CD4-positive, alpha-beta T cell treated with Interleukin-21 for 1 hour (primary cell): ENCODE data around the gene PTPRT.

Source experiments
- DNase-seq: peaks from one replicate; pipeline ENCODE4 v3.0.0-alpha.2; 2020

PTPRT gene

DNA sequence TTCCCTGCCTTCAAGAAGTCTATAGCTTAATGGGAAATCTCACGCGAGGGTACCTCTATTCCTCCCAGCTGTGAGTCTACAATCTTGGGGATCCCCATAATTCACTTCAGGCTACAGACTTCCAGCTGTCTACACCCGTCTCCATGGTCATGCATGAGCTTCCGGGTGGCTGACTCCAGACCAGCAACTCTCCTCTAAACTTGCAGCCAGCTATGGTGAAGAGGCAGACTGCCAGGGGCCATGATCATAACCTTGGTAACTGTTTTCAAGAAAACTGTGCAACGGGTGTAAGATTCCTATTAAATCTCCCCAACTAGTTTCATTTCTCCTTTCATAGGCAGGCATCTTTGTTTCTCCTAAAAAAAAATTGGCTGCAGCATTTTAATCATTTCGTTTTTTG is 1037.1 kb downstream of the PTPRT start:
- no peak for DNase-seq

DNA sequence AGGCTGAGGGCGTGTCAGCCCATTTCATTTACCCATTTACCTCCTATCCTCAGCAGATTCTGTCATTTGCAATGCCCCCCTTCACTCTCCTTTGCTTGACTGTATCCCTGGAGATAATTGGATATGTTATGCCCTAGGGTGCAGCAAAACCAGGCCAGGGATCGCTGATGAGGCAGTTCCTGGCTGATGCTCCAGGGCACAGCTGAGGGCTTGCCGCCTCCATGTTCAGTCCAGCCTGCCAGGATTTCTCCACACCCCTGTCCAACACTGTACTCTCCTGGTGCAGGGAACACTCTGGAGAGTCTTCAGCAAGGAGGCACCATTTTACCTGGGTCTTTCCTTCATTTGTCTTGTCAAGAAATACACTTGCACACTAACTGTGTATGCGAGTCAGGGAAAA is 1039.5 kb downstream of the PTPRT start:
- no peak for DNase-seq

DNA sequence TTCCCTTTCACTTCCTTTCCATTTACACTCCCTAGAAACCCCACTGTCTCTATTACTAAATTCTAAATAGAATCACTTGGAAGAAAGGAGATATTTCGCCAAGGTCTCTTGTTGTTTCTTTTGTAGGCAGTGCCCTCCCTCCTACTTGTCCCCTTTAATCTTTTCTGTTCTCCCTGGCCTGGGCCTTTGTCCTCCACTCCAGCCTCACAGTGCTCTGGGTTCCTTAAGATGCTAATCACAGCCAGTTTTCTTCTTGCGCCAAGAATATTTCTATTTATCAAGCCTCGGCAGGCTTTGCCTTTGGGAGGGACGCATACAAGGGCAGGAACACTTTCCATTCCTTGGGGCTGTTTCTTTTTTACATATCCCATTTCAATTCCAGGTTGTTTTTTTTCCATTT is 1051.0 kb downstream of the PTPRT start:
- DNase-seq = no peak

DNA sequence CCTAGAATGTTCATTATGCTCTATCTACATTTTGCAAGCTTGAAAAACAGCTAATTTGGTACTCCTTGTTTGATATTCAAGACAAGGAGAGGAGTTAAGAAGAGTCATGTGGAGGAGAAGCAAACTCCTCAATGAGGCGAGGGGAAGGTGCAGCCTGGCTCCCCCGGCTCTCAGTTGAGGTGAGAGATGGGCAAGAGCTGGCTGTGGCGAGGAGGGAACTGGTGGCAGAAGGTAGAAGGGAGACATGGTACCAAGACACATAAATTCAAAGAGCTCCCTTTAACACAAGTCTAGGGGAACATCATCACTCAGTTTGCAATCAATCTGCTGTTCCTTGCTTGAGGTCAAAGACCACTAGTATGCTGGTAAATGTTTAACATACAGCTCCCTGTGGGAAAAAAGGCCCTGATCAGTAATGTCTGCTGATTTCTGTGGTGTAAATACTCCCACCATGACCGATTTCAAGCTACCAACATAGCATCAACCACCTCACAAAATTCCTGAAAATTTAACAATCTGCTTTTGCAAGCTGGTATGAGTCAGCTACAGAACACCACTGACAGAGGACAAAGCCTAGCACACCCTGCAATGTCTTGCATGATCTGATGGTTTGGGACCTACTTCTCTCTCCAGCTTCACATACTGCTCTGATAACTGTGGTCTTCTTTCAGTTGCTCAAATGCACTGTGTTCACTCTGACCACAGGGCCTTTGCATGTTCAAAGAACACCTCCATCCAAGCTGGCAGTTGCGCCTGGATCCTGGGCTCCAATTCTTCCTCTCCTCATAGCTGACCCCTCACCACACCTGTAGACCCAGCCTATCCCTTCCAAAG is 1055.2 kb downstream of the PTPRT start:
- no peak for DNase-seq

DNA sequence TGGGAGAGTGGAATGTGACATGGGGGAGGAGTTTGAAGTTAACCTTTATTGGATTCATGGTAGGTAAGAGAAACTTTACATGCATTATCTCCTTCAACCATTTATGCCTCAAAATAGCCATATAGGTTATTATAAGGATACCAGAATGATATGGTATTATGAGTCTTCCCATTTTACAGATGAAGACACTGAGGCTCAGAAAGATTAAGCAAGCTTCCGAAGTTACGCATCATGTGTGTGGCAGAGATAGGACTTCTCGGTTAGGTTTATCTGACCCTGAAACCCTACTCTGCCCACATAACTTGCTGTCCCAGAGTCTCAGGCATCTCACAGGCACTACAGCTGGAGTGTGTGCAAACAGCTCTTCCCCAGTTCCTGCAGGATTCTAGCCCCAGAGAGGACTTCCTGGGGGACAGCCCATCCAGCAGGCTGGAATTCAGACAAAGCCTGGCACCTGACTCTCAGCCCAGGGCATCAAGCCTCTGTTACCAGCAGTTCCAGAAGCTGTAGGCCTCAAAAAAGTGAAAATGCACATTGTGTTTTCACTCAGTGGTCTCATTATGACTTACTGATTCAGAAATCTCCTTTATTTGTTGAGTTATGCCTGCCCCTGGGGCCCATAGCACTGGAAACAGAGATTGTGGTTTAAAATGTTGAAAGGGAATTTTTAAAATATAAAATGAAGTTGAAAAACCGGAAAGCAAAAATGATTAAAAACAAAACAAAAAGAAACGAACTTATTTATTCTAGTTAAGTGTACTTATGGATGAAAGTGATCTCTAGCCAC is 1058.7 kb downstream of the PTPRT start:
- no peak for DNase-seq

DNA sequence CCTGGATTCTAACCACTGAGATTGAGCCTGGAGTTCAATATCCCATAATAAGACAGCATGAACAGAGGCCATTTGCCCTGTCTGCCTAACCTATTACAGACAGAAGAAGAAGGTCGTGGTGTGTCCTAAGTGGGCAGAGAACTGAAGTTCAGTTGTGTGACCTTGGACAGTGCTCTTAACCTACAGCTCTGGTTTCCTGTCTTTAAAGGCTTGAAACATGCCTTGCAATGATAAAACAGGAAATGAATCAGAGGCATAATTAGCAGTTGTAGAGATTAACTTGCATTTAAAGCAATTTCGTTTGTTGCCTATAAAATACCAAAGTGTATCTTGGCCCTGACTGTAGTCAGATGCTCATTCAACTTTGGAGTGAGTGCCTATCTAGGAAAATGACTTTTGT is 1064.3 kb downstream of the PTPRT start:
- no peak for DNase-seq

DNA sequence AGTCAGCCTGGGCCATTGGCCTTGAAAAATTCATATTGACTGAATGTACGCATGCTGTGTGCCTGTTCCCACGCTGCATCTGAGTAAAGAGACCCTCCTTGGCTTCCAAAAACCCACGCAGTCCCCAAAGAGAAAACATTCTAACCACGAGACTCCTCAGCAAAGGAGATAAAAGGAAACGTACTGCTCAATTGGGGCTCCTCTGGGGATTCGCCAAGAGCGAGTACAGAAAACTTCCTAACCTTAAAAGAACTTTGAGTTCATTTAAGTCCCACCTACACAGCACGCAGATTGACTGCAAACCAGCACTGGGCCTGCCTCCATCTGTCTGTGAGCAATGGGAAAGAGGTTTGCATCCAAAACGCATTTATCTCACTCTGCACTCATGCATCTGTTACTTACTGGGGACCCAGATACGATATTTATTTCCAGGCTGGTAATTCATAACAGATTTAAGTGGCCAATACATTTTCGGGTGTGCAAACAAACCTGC is 1065.7 kb downstream of the PTPRT start:
- DNase-seq = no peak

DNA sequence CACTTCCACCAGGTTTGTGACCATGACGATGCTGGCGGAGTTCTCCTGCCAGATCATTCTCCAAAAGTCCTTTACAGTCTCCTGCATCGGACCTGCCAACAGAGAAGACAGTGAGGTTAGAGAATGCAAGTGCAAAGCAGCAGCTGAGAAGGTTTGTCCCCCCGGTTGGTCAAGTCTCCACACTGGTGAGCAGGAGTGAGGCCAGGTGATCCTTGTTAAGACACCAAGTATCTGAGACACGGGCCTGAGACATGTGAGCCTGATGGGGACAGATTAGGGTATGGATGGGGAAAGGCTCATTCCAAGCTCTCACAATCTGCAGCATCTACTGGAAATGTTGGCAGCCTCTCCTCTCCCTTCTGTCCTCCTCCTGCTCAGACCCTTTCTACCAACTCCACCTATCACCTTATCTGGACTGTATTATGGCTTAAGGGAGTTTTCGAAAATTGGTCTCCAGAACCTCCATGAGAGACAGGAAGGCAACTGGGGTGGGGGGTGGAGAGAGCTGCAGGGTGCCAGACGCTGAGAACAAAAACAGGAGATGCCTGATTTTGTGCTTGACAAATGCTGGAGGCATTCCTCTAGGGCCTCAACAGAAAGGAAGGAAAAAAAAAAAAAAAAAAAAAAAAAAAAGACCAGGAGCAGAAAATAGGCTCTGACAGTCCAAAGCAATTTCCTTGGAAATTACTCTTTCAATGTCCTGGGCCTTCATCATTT is 1071.1 kb downstream of the PTPRT start:
- DNase-seq = no peak

DNA sequence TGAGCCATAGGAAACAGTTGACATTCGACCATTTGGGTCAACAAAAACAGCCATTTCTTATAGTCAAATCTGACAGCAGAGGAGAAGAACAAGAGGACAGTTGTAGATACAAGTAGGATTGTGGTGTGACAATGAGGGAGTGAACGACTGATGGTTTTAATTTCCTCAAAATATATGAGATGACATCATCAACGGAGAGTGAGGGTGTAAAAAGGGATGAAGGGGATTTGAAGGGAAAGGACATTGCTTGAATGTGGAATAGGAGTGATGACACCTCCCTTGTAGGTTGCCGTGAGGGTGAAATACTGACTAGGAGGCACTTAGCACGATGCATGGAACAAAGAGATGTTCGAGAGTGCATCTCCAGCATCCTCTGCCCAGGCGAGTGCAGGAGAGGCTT is 1071.7 kb downstream of the PTPRT start:
- DNase-seq = no peak

DNA sequence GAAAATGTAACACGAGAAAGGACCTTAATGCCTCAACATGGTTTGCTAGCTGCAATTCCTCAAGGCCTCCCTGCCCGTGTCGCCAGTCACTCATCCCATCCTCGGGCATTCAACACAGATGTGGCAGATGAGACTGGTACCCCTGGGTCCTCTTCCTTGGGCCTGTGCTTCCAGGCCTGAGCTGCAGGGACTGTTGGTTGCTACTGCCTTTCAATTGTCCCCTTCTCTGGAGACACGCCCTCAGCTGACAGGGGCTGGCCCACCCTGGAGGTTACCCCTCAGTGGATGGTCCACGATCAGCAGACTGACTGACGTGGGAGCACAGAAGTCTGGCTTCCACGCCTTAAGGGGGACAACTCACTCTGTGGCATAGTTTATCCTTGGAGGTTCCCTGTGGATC is 1076.5 kb downstream of the PTPRT start:
- DNase-seq = no peak

DNA sequence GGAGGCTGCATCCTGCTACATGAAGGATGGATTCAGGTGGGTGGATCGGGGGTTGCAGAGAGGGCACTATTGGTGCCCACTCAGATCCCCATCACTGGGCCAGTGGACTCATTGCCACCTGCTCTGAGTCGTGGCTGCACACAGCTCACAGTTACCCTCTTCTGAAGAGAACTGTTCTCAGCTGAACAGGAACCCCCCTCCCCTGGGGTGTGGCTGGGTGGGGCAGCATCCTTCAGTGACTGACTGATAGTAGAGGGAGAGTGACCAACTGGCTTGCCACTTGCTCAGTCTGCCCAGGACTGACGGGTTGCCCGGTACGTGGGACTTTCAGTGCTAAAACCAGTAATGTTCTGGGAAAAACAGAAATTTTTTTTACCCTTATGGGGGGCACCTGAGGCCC is 1077.5 kb downstream of the PTPRT start:
- DNase-seq = no peak

DNA sequence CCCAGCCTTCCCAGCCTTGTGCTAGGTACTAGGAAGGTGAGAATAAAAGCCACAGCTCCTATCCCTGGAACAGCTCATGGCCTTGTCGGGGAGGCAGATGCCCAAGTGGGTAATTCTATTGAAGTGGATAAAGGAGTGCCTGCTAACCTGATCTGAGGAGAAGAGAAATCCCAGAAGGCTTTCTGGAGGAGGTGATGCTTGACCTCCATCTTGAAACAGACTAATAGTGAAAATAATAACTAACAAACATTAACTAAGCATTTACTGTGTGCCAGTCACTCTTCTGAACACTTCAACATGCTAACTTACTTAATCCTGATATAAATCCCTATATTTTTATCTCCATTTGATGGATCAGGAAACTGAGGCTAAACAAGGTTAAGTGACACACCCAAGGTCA is 1078.4 kb downstream of the PTPRT start:
- DNase-seq = no peak

DNA sequence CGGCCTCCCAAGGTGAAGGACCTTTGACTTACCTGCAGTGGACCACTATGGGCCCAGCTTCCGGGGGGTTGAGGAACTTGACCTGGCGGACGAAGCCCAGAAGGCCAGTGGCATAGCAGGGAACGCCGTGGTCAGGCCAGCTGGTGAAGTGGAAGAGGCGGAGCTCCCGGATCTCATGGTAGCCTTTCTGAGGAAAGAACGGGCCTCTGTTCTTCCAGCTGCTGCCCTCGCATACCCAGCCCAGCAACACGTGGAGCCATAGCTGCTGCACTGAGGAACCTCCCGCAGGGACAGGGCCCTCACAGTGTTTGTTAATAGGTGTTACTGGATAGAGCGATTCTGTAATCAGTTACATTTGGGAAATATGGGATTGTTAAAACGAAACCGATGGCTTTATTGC is 1079.4 kb downstream of the PTPRT start:
- no peak for DNase-seq

DNA sequence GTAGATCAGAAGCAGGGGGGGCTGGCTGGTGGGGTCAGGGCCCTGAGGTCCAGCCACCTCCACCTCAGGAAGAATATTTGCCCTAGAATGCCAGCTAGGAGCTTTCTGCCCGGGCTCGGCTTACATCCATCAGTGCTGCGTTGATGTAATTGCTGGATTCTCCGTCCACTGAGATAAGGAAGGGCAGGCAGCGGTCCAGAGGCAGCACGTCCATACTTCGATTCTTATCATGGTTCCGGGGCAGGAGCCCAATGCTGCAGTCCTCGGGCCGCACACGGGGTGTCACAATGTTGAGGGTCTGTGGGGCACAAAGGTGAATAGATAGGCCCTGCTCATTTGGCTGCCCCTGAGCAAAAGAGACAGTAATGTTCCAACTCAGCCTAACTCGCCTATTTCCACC is 1087.7 kb downstream of the PTPRT start:
- DNase-seq = no peak

DNA sequence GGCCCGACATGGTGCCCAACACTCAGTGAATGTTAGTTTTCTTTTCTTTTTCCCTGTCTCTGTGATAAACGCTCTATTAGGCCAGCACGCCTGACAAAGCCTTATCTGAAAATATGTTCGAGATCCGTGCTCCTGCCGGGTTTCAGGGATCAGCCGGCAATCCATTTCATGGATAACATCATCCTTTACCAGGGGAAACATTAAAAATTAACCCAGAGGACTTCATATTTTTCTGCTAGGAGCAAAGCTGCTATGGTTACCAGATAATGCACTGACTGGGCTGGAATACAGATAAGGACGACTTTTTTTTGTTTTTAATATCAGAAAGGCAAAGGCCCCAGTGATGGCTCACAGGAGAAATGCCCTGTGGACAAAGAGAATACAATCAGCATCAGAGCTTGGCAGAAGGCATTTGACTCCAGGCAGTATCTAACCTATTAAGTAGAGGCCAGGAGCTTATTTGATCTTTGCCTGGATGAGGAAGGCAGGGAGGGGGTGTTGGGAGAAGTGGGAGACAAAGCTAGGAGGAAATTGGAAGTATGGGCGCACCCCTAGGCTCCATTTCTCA is 1089.5 kb downstream of the PTPRT start:
- DNase-seq = no peak

DNA sequence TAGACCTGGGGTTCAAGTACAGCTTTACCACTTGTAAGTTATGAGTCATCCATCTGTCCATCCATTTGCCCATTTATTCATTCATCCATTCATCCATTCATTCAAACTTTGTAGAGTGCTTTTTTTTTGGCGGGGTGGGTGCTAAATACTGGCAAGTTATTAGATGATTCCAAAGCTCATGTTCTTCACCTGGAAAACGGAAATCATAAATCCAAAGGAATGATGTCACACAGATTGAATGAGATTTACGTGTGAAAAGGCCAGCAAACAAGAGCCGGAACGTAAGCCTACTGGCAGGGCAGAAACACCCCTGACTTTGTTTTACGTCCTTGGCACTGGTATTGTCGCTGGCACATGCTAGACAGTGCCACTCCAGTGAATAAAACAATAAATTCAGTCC is 1090.6 kb downstream of the PTPRT start:
- no peak for DNase-seq

DNA sequence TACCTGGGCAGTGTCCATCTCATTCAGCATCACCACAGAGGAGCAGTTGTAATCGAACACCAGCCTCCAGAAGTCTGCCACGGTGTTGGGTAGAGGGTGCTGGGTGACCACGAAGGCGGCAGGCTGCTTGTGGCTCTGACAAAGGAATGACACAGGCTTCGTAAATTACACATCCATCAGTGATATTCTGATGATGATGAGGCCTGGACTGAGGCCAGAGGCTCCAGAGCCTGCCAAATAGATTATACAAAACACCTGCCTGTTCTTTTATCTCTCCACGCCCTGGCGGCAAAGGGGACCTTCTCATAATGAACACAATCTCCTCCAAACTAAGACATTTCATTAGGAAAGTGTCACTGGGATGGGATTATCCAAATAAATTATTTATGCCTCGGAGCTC is 1091.3 kb downstream of the PTPRT start:
- DNase-seq = no peak

DNA sequence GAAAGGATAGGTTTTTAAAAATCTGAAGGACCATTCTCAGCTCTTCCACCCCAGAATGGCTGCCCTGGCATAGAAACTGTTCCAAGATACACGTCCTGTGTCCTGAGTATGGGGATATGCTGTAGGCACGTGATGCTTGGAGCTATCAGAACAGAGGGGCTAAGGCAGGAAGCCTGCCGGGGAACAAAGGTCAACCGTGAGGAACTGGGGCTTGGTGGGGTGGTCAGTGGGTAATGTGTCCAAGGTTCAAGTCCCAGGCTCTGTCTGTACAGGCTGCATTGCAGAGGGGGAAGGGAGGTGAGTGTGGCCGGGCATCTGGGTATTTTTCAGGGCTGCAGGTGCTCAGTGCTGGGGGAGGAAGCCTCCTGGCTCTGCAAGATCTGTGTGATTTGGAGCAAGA is 1092.0 kb downstream of the PTPRT start:
- DNase-seq = no peak

DNA sequence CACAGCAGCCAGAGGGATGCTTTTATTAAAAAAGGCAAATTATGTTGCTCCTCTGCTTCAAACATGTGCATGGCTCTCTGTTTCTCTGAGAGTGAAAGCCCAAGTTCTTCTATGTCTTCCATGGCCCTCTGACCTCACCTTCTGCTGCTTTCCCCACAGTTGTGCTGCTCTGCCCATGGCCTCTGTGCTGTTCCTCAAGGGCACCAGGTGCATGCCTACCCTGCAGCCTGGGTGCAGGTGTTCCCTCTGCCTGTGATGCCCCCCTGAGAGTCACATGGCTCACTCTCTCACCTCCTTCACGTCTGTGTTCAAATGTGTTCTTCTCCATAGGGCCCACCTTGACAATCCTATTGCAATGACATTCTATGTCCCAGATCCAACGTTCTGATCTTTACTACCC is 1094.5 kb downstream of the PTPRT start:
- DNase-seq = no peak

DNA sequence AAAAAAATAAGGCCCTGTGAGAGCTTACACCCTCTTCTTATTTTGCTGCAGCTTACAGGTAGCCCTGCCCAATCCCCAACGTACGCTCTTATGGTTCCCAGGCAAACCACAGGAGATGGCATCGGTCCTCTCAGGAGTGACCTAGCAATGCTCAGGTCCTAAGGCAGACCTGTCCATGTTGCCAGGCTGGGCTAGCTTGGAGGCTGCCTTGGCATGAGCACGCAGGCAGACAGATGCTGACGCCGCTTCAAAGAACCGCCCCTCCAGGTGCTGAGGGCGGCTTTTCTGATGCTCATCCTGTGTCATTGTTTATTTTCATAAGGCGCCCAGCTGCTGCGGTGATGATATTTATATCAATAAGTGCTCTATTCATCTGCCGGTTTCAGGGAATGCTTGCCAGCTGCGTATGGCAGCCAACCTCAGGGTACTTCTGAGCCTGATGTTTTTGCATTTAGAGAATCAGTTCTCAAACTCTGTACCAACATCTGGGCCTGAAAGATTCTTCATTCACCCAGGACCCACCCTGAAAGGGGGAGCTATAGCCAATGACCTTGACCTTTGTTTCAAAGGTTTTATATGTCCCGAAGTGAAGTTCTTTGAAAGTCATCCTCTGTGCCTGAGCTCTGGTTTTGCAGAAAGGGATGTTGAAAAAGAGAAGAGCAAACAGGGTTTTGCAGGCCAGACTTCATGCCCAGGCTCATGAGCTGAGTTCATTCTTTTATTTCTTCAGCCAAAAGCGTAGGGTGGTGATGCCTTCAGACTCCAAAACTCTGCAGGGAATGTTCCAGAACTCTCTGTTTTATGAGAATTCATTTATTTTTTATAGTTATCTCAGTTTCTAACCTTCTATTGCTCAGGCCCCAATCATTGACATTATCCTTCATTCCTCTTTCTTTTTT is 1095.9 kb downstream of the PTPRT start:
- no peak for DNase-seq

DNA sequence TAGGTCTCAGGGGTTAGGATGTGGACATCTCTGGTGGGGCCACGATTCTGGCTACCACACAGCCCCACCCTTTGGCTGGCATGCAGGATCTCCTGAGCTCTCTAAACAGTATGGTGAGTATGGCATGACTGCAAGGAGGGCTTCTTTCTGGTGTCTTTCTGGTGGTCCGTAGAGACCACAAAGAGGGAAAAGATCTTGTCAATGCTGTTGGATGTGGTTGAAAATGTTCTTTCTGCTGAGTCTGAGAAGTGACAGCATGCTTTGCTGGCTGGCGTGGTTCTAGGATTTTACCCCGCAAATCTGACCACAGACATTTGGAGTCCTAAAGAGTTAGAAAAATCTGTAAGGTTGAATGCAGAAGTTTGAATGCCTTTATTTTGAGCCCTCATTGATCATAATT is 1096.7 kb downstream of the PTPRT start:
- no peak for DNase-seq

DNA sequence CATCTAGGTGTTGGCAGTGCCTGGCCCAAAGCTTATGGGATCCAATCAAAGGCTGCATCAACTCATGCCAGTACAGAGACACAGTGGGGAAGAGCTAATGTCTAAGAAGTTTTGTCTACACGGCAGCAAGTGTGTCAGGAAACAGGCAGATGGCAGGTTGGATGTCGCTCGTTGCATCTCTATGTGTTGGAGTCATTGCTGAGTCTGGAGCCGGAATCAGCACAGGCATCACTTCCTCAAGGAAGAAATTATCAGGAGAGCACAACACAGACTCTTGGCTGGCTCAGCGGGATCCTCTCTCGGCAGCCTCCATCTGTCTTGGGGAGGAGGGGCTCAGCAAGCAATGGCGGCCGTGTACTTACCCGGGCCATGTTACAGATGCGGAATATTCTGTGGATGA is 1104.3 kb downstream of the PTPRT start:
- no peak for DNase-seq
